Loucy (cell line): ENCODE measurements around the gene IFNLR1.

Source experiments
- EZH2phosphoT487 ChIP-seq: fragments of 200-600 bp; IDR thresholded peaks from 2 replicates; pipeline ENCODE4 v1.6.1; 2018; ENCODE audit warnings: antibody characterized with exemption, mild to moderate bottlenecking, moderate library complexity, borderline replicate concordance
- TF ChIP-seq, protein P1 (sequence below): fragments of 200-600 bp; sonication (generic); conservative IDR thresholded peaks from 2 replicates; pipeline ENCODE4 v1.5.1; 2014; ENCODE audit warnings: mild to moderate bottlenecking, antibody characterized with exemption, low read length

DNA sequence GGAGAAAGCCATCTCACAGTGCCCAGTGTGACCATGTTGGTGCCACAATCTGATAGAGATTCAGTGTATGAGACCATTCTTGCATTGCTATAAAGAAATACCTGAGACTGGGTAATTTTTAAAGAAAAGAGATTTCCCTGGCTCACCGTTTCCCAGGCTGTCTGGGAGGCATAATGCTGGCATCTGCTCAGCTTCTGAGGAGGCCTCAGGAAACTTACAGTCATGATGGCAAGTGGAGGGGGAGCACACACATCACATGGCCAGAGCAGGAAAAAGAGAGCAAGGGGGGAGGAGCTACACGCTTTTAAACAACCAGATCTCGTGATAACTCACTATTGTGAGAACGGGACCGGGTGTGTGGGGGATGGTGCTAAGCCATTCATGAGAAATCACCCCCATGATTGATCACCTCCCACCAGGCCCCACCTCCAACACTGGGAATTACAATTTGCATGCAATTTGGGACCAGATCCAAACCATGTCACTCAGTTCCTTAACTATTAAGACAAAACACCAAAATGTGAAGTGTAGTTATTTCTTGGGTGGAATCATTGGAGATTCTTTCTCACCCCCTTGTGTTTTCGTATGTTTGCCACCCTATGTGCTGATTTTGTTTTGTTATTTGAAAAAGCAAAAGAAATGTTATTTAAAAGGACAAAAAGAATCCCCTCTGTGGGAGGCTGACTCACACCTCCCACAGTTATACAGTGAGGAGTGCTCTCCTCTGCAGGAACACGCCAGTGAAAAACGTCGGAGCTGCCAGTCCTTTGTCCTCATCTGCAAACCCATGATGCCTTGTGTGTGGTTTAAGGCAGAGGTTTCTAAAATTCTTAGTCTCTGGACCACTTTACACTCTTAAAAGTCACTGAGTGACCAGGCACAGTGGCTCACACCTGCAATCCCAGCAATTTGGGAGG lies 46.9 kb upstream of the IFNLR1 start:
- TF ChIP-seq, protein P1, sequence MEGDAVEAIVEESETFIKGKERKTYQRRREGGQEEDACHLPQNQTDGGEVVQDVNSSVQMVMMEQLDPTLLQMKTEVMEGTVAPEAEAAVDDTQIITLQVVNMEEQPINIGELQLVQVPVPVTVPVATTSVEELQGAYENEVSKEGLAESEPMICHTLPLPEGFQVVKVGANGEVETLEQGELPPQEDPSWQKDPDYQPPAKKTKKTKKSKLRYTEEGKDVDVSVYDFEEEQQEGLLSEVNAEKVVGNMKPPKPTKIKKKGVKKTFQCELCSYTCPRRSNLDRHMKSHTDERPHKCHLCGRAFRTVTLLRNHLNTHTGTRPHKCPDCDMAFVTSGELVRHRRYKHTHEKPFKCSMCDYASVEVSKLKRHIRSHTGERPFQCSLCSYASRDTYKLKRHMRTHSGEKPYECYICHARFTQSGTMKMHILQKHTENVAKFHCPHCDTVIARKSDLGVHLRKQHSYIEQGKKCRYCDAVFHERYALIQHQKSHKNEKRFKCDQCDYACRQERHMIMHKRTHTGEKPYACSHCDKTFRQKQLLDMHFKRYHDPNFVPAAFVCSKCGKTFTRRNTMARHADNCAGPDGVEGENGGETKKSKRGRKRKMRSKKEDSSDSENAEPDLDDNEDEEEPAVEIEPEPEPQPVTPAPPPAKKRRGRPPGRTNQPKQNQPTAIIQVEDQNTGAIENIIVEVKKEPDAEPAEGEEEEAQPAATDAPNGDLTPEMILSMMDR, result no peak
- no peak for TF ChIP-seq EZH2phosphoT487
